Stimulated activated CD8-positive, alpha-beta memory T cell treated with anti-CD3 and anti-CD28 coated beads, Interleukin-4, amount 100 ng/mL, for 1 hour (primary cell): ENCODE results near the gene SLC27A6.

Experiments used
- DNase-seq, 2 donors: peaks; one replicate each; pipeline ENCODE4 v3.0.0-alpha.2; 2020; ENCODE audit warnings: low read depth in 2 of 2, low spot score in 1 of 2

The SLC27A6 gene

GRCh38 chr5:129063483-129064113, 98.3 kb downstream of the SLC27A6 start:
- DNase-seq = no peak

- DNase-seq = no peak
These were observed 100.4 kb downstream of the SLC27A6 start for GRCh38 chr5:129065721-129066120.

GRCh38 chr5:129067745-129068144, 102.5 kb downstream of the SLC27A6 start:
- no peak for DNase-seq

GRCh38 chr5:129069292-129069691, 104.0 kb downstream of the SLC27A6 start:
- DNase-seq = no peak

GRCh38 chr5:129073111-129073510, 107.8 kb downstream of the SLC27A6 start:
- no peak for DNase-seq

GRCh38 chr5:129074903-129075302, 109.6 kb downstream of the SLC27A6 start:
- DNase-seq = no peak

GRCh38 chr5:129077433-129078075, 112.3 kb downstream of the SLC27A6 start:
- no peak for DNase-seq

- DNase-seq = no peak
These were observed 113.0 kb downstream of the SLC27A6 start for GRCh38 chr5:129078247-129078646.

GRCh38 chr5:129078660-129079059, 113.4 kb downstream of the SLC27A6 start:
- no peak for DNase-seq

- no peak for DNase-seq
These were observed 114.2 kb downstream of the SLC27A6 start for GRCh38 chr5:129079496-129079895.

GRCh38 chr5:129080766-129081165, 115.5 kb downstream of the SLC27A6 start:
- no peak for DNase-seq

- no peak for DNase-seq
These were observed 117.2 kb downstream of the SLC27A6 start for GRCh38 chr5:129082225-129083136.
